ENCODE results near the gene CTSD. TPM values are rescaled to one million over a fixed set of nuclear protein-coding genes. Genes with fewer than 3 reads are reported as not detected.

Gene CTSD
- total RNA-seq, 2 donors from 2014 or later: 79.6 to 83.2 TPM

DNA sequence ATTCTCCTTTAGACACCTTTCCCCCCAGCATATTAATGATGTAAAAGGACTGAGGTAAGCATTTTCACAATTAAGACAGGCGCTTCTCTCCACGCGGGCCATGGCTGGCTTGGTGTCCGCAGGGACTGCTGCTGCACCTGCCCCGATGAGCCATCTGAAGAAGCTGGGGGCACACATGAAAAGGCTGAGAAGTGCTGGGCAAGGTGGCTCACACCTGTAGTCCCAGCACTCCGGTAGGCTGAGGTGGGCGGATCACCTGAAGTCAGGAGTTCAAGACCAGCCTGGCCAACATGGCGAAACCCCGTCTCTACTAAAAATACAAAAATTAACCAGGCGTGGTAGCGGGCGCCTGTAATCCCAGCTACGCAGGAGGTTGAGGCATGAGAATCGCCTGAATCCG lies 45.4 kb downstream of the CTSD start:
- H3K9me3 ChIP-seq (ENCODE audit: control insufficient read depth, low read length, poor library complexity, severe bottlenecking): no peaks in the 10 kb centered on the region
- no peak for ATAC-seq
- no peak overlapping the region for H3K4me3 Mint-ChIP-seq
- no peaks in the 10 kb centered on the region for H3K4me1 Mint-ChIP-seq
- no peaks in the 10 kb centered on the region for H3K36me3 Mint-ChIP-seq (ENCODE audit: low read depth)
- H3K27me3 Mint-ChIP-seq: peaks cover 36% of the 10 kb centered on the region
- no peak overlapping the region for H3K27ac Mint-ChIP-seq
- DNase-seq: no peak

GRCh38 chr11:1717745-1718144 lies 46.0 kb downstream of the CTSD start:
- no peaks in the 10 kb centered on the region for H3K9me3 ChIP-seq (ENCODE audit: control insufficient read depth, low read length, poor library complexity, severe bottlenecking)
- ATAC-seq: no peak
- Mint-ChIP-seq H3K27ac (no peak overlapping the region), H3K27me3 (peaks cover 32% of the 10 kb centered on the region), H3K4me3 (no peak overlapping the region), H3K36me3 (ENCODE audit: low read depth) (no peaks in the 10 kb centered on the region), H3K4me1 (no peaks in the 10 kb centered on the region)
- no peak for DNase-seq

GRCh38 chr11:1714908-1715885 lies 48.5 kb downstream of the CTSD start:
- H3K4me1 Mint-ChIP-seq: no peaks in the 10 kb centered on the region
- H3K9me3 ChIP-seq (ENCODE audit: control insufficient read depth, low read length, poor library complexity, severe bottlenecking): no peaks in the 10 kb centered on the region
- H3K36me3 Mint-ChIP-seq (ENCODE audit: low read depth): no peaks in the 10 kb centered on the region
- no peak overlapping the region for H3K27ac Mint-ChIP-seq
- ATAC-seq (no peak), DNase-seq (no peak)
- no peak overlapping the region for H3K4me3 Mint-ChIP-seq
- H3K27me3 Mint-ChIP-seq: peaks cover 36% of the 10 kb centered on the region

- peaks cover 11% of the 10 kb centered on the region for H3K4me1 Mint-ChIP-seq
- no peak overlapping the region for H3K4me3 Mint-ChIP-seq
- H3K9me3 ChIP-seq (ENCODE audit: control insufficient read depth, low read length, poor library complexity, severe bottlenecking): no peaks in the 10 kb centered on the region
- DNase-seq (no peak), ATAC-seq (no peak)
- H3K27me3 Mint-ChIP-seq: peaks cover 45% of the 10 kb centered on the region
- H3K36me3 Mint-ChIP-seq (ENCODE audit: low read depth): no peaks in the 10 kb centered on the region
- H3K27ac Mint-ChIP-seq: no peak overlapping the region
These were observed 55.0 kb downstream of the CTSD start for GRCh38 chr11:1708716-1709115.

DNA sequence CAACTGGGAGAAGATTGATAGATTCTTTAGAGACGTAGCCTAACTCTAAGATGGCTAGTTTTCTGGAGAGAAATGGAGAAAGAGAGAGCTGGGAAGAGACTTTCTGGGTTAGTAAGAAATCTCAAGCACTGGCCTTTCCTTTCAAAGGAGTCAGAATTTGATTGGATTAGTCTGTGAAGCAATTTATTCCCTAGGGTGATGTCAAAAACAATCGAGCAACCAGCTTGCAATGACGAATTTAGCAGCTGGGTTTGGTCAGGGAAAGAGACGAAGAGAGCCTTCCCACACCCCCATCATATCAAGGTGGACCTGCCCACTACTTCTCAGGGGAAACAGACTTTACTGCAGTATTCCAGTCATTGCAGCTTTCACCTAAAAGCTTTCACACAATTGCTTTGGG lies 56.0 kb downstream of the CTSD start:
- H3K27ac Mint-ChIP-seq: peak overlapping the region; percentile 29
- H3K36me3 Mint-ChIP-seq (ENCODE audit: low read depth): no peaks in the 10 kb centered on the region
- no peak overlapping the region for H3K4me3 Mint-ChIP-seq
- no peak for ATAC-seq
- no peak for DNase-seq
- peaks cover 49% of the 10 kb centered on the region for H3K27me3 Mint-ChIP-seq
- no peaks in the 10 kb centered on the region for H3K9me3 ChIP-seq (ENCODE audit: control insufficient read depth, low read length, poor library complexity, severe bottlenecking)
- H3K4me1 Mint-ChIP-seq: peaks cover 11% of the 10 kb centered on the region

GRCh38 chr11:1706634-1707400 lies 56.9 kb downstream of the CTSD start:
- H3K36me3 Mint-ChIP-seq (ENCODE audit: low read depth): no peaks in the 10 kb centered on the region
- H3K4me1 Mint-ChIP-seq: peaks cover 11% of the 10 kb centered on the region
- no peak for ATAC-seq
- no peaks in the 10 kb centered on the region for H3K9me3 ChIP-seq (ENCODE audit: control insufficient read depth, low read length, poor library complexity, severe bottlenecking)
- no peak for DNase-seq
- H3K27me3 Mint-ChIP-seq: peaks cover 49% of the 10 kb centered on the region
- H3K27ac Mint-ChIP-seq: peak overlapping the region; percentile 29
- no peak overlapping the region for H3K4me3 Mint-ChIP-seq

GRCh38 chr11:1705126-1706052 lies 58.3 kb downstream of the CTSD start:
- H3K9me3 ChIP-seq (ENCODE audit: control insufficient read depth, low read length, poor library complexity, severe bottlenecking): no peaks in the 10 kb centered on the region
- Mint-ChIP-seq H3K4me1 (peaks cover 11% of the 10 kb centered on the region), H3K27me3 (peaks cover 51% of the 10 kb centered on the region), H3K27ac (no peak overlapping the region), H3K36me3 (ENCODE audit: low read depth) (no peaks in the 10 kb centered on the region), H3K4me3 (no peak overlapping the region)
- DNase-seq (no peak), ATAC-seq (peak; percentile 42)

GRCh38 chr11:1703146-1703545 lies 60.6 kb downstream of the CTSD start:
- DNase-seq (no peak), ATAC-seq (no peak)

More at GRCh38 chr11:1703146-1703545, 60.6 kb downstream of the CTSD start:
- H3K27me3 Mint-ChIP-seq: peaks cover 54% of the 10 kb centered on the region
- peaks cover 11% of the 10 kb centered on the region for H3K4me1 Mint-ChIP-seq
- no peaks in the 10 kb centered on the region for H3K9me3 ChIP-seq (ENCODE audit: control insufficient read depth, low read length, poor library complexity, severe bottlenecking)
- no peak overlapping the region for H3K27ac Mint-ChIP-seq
- H3K4me3 Mint-ChIP-seq: no peak overlapping the region
- H3K36me3 Mint-ChIP-seq (ENCODE audit: low read depth): no peaks in the 10 kb centered on the region

Other genes with a start within 250 kb of the CTSD start
- gene DUSP8, start 191.7 kb downstream of the CTSD start, total RNA-seq: 10 to 100 TPM; 79.5 to 90.1 TPM
- gene KRTAP5-1, start 178.6 kb downstream of the CTSD start, total RNA-seq: not detected
- gene KRTAP5-2, start 165.6 kb downstream of the CTSD start, total RNA-seq: not detected
- gene KRTAP5-3, start 155.5 kb downstream of the CTSD start, total RNA-seq: not detected
- gene KRTAP5-4, start 141.8 kb downstream of the CTSD start, total RNA-seq: not detected
- gene KRTAP5-5, start 134.2 kb downstream of the CTSD start, total RNA-seq: not detected
- gene KRTAP5-6, start 66.7 kb downstream of the CTSD start, total RNA-seq: not detected
- gene IFITM10, start 13.3 kb downstream of the CTSD start, total RNA-seq: under 1 TPM; 0.78 to 0.90 TPM
- not detected for gene SYT8, start 71.1 kb upstream of the CTSD start, total RNA-seq
- gene TNNI2, start 75.1 kb upstream of the CTSD start, total RNA-seq: not detected
- gene LSP1, start 89.2 kb upstream of the CTSD start, total RNA-seq: 100 to 1,000 TPM; 297 to 299 TPM
- gene PRR33, start 128.0 kb upstream of the CTSD start, total RNA-seq: not detected
- gene TNNT3, start 155.8 kb upstream of the CTSD start, total RNA-seq: 1 to 10 TPM; 7.4 to 8.9 TPM
- gene MRPL23, start 183.4 kb upstream of the CTSD start, total RNA-seq: 10 to 100 TPM; 35.1 to 40.7 TPM
- gene H19, start 233.9 kb upstream of the CTSD start, total RNA-seq: not detected